Measurements from ENCODE around the gene LSR. TPM values are rescaled to one million over a fixed set of nuclear protein-coding genes. Genes with fewer than 3 reads are reported as not detected.

LSR gene, protein sequence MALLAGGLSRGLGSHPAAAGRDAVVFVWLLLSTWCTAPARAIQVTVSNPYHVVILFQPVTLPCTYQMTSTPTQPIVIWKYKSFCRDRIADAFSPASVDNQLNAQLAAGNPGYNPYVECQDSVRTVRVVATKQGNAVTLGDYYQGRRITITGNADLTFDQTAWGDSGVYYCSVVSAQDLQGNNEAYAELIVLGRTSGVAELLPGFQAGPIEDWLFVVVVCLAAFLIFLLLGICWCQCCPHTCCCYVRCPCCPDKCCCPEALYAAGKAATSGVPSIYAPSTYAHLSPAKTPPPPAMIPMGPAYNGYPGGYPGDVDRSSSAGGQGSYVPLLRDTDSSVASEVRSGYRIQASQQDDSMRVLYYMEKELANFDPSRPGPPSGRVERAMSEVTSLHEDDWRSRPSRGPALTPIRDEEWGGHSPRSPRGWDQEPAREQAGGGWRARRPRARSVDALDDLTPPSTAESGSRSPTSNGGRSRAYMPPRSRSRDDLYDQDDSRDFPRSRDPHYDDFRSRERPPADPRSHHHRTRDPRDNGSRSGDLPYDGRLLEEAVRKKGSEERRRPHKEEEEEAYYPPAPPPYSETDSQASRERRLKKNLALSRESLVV
- total RNA-seq (10 to 100 TPM in 1 of 2 donors, 1 to 10 TPM in 1; 2.0 to 29.4 TPM), polyA plus RNA-seq (ENCODE audit: insufficient read length in 2 of 2) (10 to 100 TPM; 21.3 to 25.4 TPM)
- long read RNA-seq, donor 1, partial matches to known transcripts: 6 of 8 reads
- long read RNA-seq, donor 1, other reads (novel, unspliced or antisense): 0 of 8 reads
- long read RNA-seq, donor 2, partial matches to known transcripts: 0 of 2 reads
- long read RNA-seq, donor 2, other reads (novel, unspliced or antisense): 0 of 2 reads
- long read RNA-seq, donor 3, partial matches to known transcripts: 0 of 2 reads
- long read RNA-seq, donor 3, other reads (novel, unspliced or antisense): 0 of 2 reads
- long read RNA-seq, donor 4, transcript LSR-203 (8 exons, 1,963 nt): major isoform, 6 of 29 reads
- long read RNA-seq, donor 4, partial matches to known transcripts: 16 of 29 reads
- long read RNA-seq, donor 4, other reads (novel, unspliced or antisense): 0 of 29 reads

- Histone ChIP-seq H3K9me3 (ENCODE audit: control insufficient read depth, insufficient read depth, low read length) (peaks cover 2% of the 10 kb centered on the region), H3K4me1 (ENCODE audit: control insufficient read depth, insufficient read depth, low read length) (peaks cover 16% of the 10 kb centered on the region), H3K36me3 (ENCODE audit: control insufficient read depth, insufficient read depth, low read length) (no peaks in the 10 kb centered on the region), H3K27ac (ENCODE audit: low read depth, low read length) (peak within 1 kb of the TSS; percentile 57), H3K27me3 (ENCODE audit: control insufficient read depth, insufficient read depth, low read length) (peaks cover 38% of the 10 kb centered on the region), H3K4me3 (ENCODE audit: low read depth, low read length) (peak within 1 kb of the TSS; percentile 41)
- peak in 1 of 6 donors; percentile 58 for DNase-seq (ENCODE audit: low read depth in 4 of 6, low spot score in 6 of 6)
- WGBS (ENCODE audit: insufficient coverage): under 1% methylated on average over 67 of the region's 69 CpGs
Measured at GRCh38 chr19:35248310-35249145, at the start of gene LSR. TSS of gene LSR (plus strand) at chr19:35249002. CDS start at chr19:35249023, 21 bp downstream.

DNA sequence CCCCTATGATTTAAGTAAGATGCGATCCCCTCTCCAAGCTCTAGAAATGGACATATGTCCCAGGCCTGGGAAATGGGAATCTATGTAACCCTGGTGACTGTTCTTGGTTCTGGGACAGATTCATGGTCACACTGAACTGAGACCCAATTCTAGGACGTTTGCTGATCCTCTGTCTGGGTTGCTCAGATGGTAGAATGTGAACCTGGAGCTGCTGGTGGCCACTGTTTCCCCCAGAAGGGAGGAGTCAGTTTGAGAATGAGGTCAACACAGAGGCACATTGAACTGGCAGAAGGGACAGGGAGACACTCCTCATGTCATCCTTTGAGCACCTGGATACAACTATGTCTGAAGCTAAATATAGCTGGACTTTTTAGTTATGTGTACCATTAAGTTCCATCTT, 49.3 kb upstream of the LSR start:
- Histone ChIP-seq H3K27me3 (ENCODE audit: control insufficient read depth, insufficient read depth, low read length) (no peaks in the 10 kb centered on the region), H3K9me3 (ENCODE audit: control insufficient read depth, insufficient read depth, low read length) (no peaks in the 10 kb centered on the region), H3K27ac (ENCODE audit: low read depth, low read length) (no peak overlapping the region), H3K4me3 (ENCODE audit: low read depth, low read length) (no peak overlapping the region), H3K4me1 (ENCODE audit: control insufficient read depth, insufficient read depth, low read length) (no peaks in the 10 kb centered on the region), H3K36me3 (ENCODE audit: control insufficient read depth, insufficient read depth, low read length) (no peaks in the 10 kb centered on the region)
- no peak for DNase-seq (ENCODE audit: low read depth in 4 of 6, low spot score in 6 of 6)
- 60% methylated on average over 2 of the region's 2 CpGs for WGBS (ENCODE audit: insufficient coverage)

GRCh38 chr19:35202722-35203688, 45.8 kb upstream of the LSR start:
- WGBS (ENCODE audit: insufficient coverage): 56% methylated on average over 3 of the region's 4 CpGs
- no peak overlapping the region for H3K4me3 ChIP-seq (ENCODE audit: low read depth, low read length)

GRCh38 chr19:35204799-35205732, 43.7 kb upstream of the LSR start:
- Histone ChIP-seq H3K9me3 (ENCODE audit: control insufficient read depth, insufficient read depth, low read length) (no peaks in the 10 kb centered on the region), H3K4me3 (ENCODE audit: low read depth, low read length) (no peak overlapping the region), H3K27me3 (ENCODE audit: control insufficient read depth, insufficient read depth, low read length) (no peaks in the 10 kb centered on the region), H3K4me1 (ENCODE audit: control insufficient read depth, insufficient read depth, low read length) (no peaks in the 10 kb centered on the region), H3K36me3 (ENCODE audit: control insufficient read depth, insufficient read depth, low read length) (no peaks in the 10 kb centered on the region), H3K27ac (ENCODE audit: low read depth, low read length) (no peak overlapping the region)
- no peak for DNase-seq (ENCODE audit: low read depth in 4 of 6, low spot score in 6 of 6)
- WGBS (ENCODE audit: insufficient coverage): 78% methylated on average over 8 of the region's 13 CpGs

More at GRCh38 chr19:35202722-35203688, 45.8 kb upstream of the LSR start:
- Histone ChIP-seq H3K27me3 (ENCODE audit: control insufficient read depth, insufficient read depth, low read length) (no peaks in the 10 kb centered on the region), H3K36me3 (ENCODE audit: control insufficient read depth, insufficient read depth, low read length) (no peaks in the 10 kb centered on the region), H3K27ac (ENCODE audit: low read depth, low read length) (no peak overlapping the region), H3K4me1 (ENCODE audit: control insufficient read depth, insufficient read depth, low read length) (no peaks in the 10 kb centered on the region), H3K9me3 (ENCODE audit: control insufficient read depth, insufficient read depth, low read length) (no peaks in the 10 kb centered on the region)
- DNase-seq (ENCODE audit: low read depth in 4 of 6, low spot score in 6 of 6): no peak

DNA sequence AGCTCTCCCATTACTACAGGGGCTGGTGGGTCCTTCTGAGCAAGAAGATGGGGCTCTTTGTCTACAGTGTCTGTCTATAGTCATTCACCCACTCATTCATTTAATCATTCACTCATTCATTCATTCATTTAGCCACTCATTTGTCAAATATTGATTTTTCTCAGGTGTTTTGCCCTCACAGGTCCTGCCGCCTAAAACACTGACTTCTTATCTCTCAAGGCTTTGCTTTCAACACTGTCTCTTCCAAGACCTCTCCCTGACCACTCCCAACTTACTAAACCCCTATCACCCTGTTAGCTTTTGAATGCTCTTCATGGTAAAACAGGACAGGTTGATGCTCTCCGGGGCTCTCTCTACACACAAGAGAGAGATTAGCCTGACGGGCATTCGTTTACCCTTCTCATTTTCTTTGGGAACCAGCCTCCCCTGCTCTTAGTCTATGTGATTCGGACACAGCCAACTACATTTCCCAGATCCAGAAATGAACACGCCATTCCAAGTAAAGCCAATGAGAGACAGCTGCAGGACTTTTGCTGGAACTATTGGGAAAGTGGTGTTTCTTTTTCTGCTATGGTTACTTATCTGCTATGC, 43.0 kb upstream of the LSR start:
- no peaks in the 10 kb centered on the region for H3K27me3 ChIP-seq (ENCODE audit: control insufficient read depth, insufficient read depth, low read length)
- no peaks in the 10 kb centered on the region for H3K9me3 ChIP-seq (ENCODE audit: control insufficient read depth, insufficient read depth, low read length)
- H3K4me1 ChIP-seq (ENCODE audit: control insufficient read depth, insufficient read depth, low read length): no peaks in the 10 kb centered on the region
- no peaks in the 10 kb centered on the region for H3K36me3 ChIP-seq (ENCODE audit: control insufficient read depth, insufficient read depth, low read length)
- WGBS (ENCODE audit: insufficient coverage): 83% methylated on average over 5 of the region's 6 CpGs
- no peak overlapping the region for H3K4me3 ChIP-seq (ENCODE audit: low read depth, low read length)
- DNase-seq (ENCODE audit: low read depth in 4 of 6, low spot score in 6 of 6): no peak
- H3K27ac ChIP-seq (ENCODE audit: low read depth, low read length): no peak overlapping the region

DNA sequence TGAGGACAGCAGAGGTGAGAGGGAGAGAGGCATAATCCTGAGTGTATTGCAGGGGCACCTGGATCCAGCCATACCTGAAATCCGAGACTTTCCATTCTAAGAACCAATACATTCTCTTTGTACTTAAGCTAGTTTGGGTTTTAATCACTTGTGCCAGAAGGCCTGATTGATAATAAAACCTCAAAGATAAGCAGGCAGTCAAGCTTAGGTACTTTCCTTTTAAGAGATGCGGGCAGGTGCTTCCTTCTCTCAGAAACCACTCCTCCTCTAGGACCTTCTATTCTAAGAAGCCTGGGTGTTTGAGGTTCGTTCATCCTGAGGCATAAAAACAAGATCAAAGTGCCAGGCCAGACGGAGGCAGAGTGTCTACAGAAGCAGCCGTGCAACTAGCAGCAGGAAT, 42.4 kb upstream of the LSR start:
- Histone ChIP-seq H3K9me3 (ENCODE audit: control insufficient read depth, insufficient read depth, low read length) (no peaks in the 10 kb centered on the region), H3K27me3 (ENCODE audit: control insufficient read depth, insufficient read depth, low read length) (no peaks in the 10 kb centered on the region), H3K4me1 (ENCODE audit: control insufficient read depth, insufficient read depth, low read length) (no peaks in the 10 kb centered on the region), H3K27ac (ENCODE audit: low read depth, low read length) (no peak overlapping the region), H3K36me3 (ENCODE audit: control insufficient read depth, insufficient read depth, low read length) (no peaks in the 10 kb centered on the region), H3K4me3 (ENCODE audit: low read depth, low read length) (no peak overlapping the region)
- 69% methylated on average over 3 of the region's 5 CpGs for WGBS (ENCODE audit: insufficient coverage)
- DNase-seq (ENCODE audit: low read depth in 4 of 6, low spot score in 6 of 6): no peak

GRCh38 chr19:35206855-35207254, 41.9 kb upstream of the LSR start:
- WGBS (ENCODE audit: insufficient coverage): 100% methylated on average over 1 of the region's 1 CpG
- Histone ChIP-seq H3K27ac (ENCODE audit: low read depth, low read length) (no peak overlapping the region), H3K27me3 (ENCODE audit: control insufficient read depth, insufficient read depth, low read length) (no peaks in the 10 kb centered on the region), H3K4me3 (ENCODE audit: low read depth, low read length) (no peak overlapping the region), H3K36me3 (ENCODE audit: control insufficient read depth, insufficient read depth, low read length) (no peaks in the 10 kb centered on the region), H3K9me3 (ENCODE audit: control insufficient read depth, insufficient read depth, low read length) (no peaks in the 10 kb centered on the region), H3K4me1 (ENCODE audit: control insufficient read depth, insufficient read depth, low read length) (no peaks in the 10 kb centered on the region)
- DNase-seq (ENCODE audit: low read depth in 4 of 6, low spot score in 6 of 6): no peak
